ENCODE data around the gene CNTN6.

Gene CNTN6

GRCh38 chr3:1355691-1356090 is 262.9 kb downstream of the CNTN6 start:
- H3K4me3 ChIP-seq (ENCODE audit: low read depth, low read length) = no peak overlapping the region
- no peak for TF ChIP-seq CTCF (IDR thresholded peaks at IDR 0.05; ENCODE audit: low read depth, low read length)
- DNase-seq (ENCODE audit: low read depth, low spot score) = no peak
- in situ Hi-C loops (cut with HindIII; ENCODE audit: low sequenced_read_pairs) = no loop called here

- in situ Hi-C loops (cut with HindIII; ENCODE audit: low sequenced_read_pairs) = no loop called here
- no peak for DNase-seq (ENCODE audit: low read depth, low spot score)
- TF ChIP-seq CTCF (IDR thresholded peaks at IDR 0.05; ENCODE audit: low read depth, low read length) = no peak
Observed at GRCh38 chr3:1356101-1356500, 263.3 kb downstream of the CNTN6 start.

GRCh38 chr3:1365528-1365927 is 272.7 kb downstream of the CNTN6 start:
- no peak overlapping the region for H3K4me3 ChIP-seq (ENCODE audit: low read depth, low read length)

More at GRCh38 chr3:1356101-1356500, 263.3 kb downstream of the CNTN6 start:
- H3K4me3 ChIP-seq (ENCODE audit: low read depth, low read length) = no peak overlapping the region

GRCh38 chr3:1374471-1374870 is 281.6 kb downstream of the CNTN6 start:
- no peak overlapping the region for H3K4me3 ChIP-seq (ENCODE audit: low read depth, low read length)
- TF ChIP-seq CTCF (IDR thresholded peaks at IDR 0.05; ENCODE audit: low read depth, low read length) = no peak
- in situ Hi-C loops (cut with HindIII; ENCODE audit: low sequenced_read_pairs) = no loop called here
- DNase-seq (ENCODE audit: low read depth, low spot score) = no peak

More at GRCh38 chr3:1365528-1365927, 272.7 kb downstream of the CNTN6 start:
- in situ Hi-C loops (cut with HindIII; ENCODE audit: low sequenced_read_pairs) = no loop called here
- no peak for DNase-seq (ENCODE audit: low read depth, low spot score)
- no peak for TF ChIP-seq CTCF (IDR thresholded peaks at IDR 0.05; ENCODE audit: low read depth, low read length)

GRCh38 chr3:1375145-1375544 is 282.3 kb downstream of the CNTN6 start:
- no peak for TF ChIP-seq CTCF (IDR thresholded peaks at IDR 0.05; ENCODE audit: low read depth, low read length)
- in situ Hi-C loops (cut with HindIII; ENCODE audit: low sequenced_read_pairs) = no loop called here
- no peak for DNase-seq (ENCODE audit: low read depth, low spot score)
- no peak overlapping the region for H3K4me3 ChIP-seq (ENCODE audit: low read depth, low read length)

- H3K4me3 ChIP-seq (ENCODE audit: low read depth, low read length) = no peak overlapping the region
- TF ChIP-seq CTCF (IDR thresholded peaks at IDR 0.05; ENCODE audit: low read depth, low read length) = no peak
- in situ Hi-C loops (cut with HindIII; ENCODE audit: low sequenced_read_pairs) = no loop called here
- no peak for DNase-seq (ENCODE audit: low read depth, low spot score)
Observed at GRCh38 chr3:1380926-1381646, 288.3 kb downstream of the CNTN6 start.
